ENCODE results near the gene ADD1. TPM values are rescaled to one million over a fixed set of nuclear protein-coding genes. Genes with fewer than 3 reads are reported as not detected.
A peak's percentile ranks its signal among the peaks of the same experiment; 100 is the strongest.

ADD1 gene
- total RNA-seq, 1 experiment from 2014 or later = 163 TPM

- H3K9me3 ChIP-seq (ENCODE audit: control insufficient read depth, low read depth, low read length) = no peaks in the 10 kb centered on the region
- no peak overlapping the region for H2AFZ ChIP-seq (ENCODE audit: low read length)
- Mint-ChIP-seq H3K4me3 (no peak overlapping the region), H3K27ac (peak overlapping the region; percentile 0 to 37 (median 19); a peak in 3 of 7 replicates), H3K27me3 (ENCODE audit: low read depth) (no peaks in the 10 kb centered on the region), H3K4me1 (no peaks in the 10 kb centered on the region), H3K9me3 (no peaks in the 10 kb centered on the region), H3K36me3 (ENCODE audit: insufficient read depth in 1 of 3, low read depth in 3 of 3) (peaks cover 14 to 45% (median 40%) of the 10 kb centered on the region in 3 experiments)
- H3T11ph ChIP-seq (ENCODE audit: low read length) = no peak overlapping the region
- no peak overlapping the region for H3K27ac ChIP-seq (ENCODE audit: insufficient read length, low read depth, low read length)
- no peaks in the 10 kb centered on the region for H3K4me1 ChIP-seq (ENCODE audit: insufficient read depth, low read length)
- H4K20me1 ChIP-seq (ENCODE audit: control insufficient read depth, insufficient read depth, insufficient read length) = no peaks in the 10 kb centered on the region
- no peak overlapping the region for H3K23ac ChIP-seq (ENCODE audit: insufficient read length, low read depth, low read length)
- H2BK15ac ChIP-seq (ENCODE audit: low read depth, low read length) = no peak overlapping the region
- H3K23me2 ChIP-seq (ENCODE audit: insufficient read length, low read depth, low read length, poor library complexity, severe bottlenecking) = no peaks in the 10 kb centered on the region
- H2BK20ac ChIP-seq (ENCODE audit: low read depth, low read length, poor library complexity, severe bottlenecking) = no peak overlapping the region
- no peak overlapping the region for H4K91ac ChIP-seq (ENCODE audit: insufficient read length, low read depth, low read length)
- no peak for DNase-seq
- no peak overlapping the region for H3K14ac ChIP-seq (ENCODE audit: insufficient read depth, low read length)
- no peak overlapping the region for H3K4ac ChIP-seq (ENCODE audit: low read depth, low read length)
- H4K8ac ChIP-seq (replicated peaks; ENCODE audit: insufficient read length, low read depth, low read length) = no peak overlapping the region
- H2BK5ac ChIP-seq (ENCODE audit: insufficient read length, low read length) = no peak overlapping the region
- no peak overlapping the region for H2AK5ac ChIP-seq (ENCODE audit: insufficient read length, low read length)
- no peak overlapping the region for H3K56ac ChIP-seq (ENCODE audit: insufficient read length, low read depth, low read length)
- no peaks in the 10 kb centered on the region for H3K79me1 ChIP-seq (ENCODE audit: insufficient read depth, low read depth, low read length, poor library complexity, severe bottlenecking)
- no peaks in the 10 kb centered on the region; the same call in 1 of the 2 replicates for H3K79me2 ChIP-seq (ENCODE audit: insufficient read depth, low read length)
- no CpG with 5 or more reads among the region's 5 CpGs for WGBS (ENCODE audit: extremely low coverage, insufficient read length, low lambda C conversion rate)
- no peak overlapping the region for H3K9ac ChIP-seq (ENCODE audit: extremely low read depth, insufficient read length, low read length)
- H3K27me3 ChIP-seq (ENCODE audit: insufficient read depth, low read length) = no peaks in the 10 kb centered on the region
- H2BK12ac ChIP-seq (ENCODE audit: insufficient read length, low read depth, low read length) = no peak overlapping the region
- no peak overlapping the region for H2BK120ac ChIP-seq (ENCODE audit: low read depth, low read length, poor library complexity, severe bottlenecking)
- TF ChIP-seq, protein P1, sequence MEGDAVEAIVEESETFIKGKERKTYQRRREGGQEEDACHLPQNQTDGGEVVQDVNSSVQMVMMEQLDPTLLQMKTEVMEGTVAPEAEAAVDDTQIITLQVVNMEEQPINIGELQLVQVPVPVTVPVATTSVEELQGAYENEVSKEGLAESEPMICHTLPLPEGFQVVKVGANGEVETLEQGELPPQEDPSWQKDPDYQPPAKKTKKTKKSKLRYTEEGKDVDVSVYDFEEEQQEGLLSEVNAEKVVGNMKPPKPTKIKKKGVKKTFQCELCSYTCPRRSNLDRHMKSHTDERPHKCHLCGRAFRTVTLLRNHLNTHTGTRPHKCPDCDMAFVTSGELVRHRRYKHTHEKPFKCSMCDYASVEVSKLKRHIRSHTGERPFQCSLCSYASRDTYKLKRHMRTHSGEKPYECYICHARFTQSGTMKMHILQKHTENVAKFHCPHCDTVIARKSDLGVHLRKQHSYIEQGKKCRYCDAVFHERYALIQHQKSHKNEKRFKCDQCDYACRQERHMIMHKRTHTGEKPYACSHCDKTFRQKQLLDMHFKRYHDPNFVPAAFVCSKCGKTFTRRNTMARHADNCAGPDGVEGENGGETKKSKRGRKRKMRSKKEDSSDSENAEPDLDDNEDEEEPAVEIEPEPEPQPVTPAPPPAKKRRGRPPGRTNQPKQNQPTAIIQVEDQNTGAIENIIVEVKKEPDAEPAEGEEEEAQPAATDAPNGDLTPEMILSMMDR (conservative IDR thresholded peaks at IDR 0.05) = no peak
- no peak overlapping the region for H3K18ac ChIP-seq (ENCODE audit: insufficient read length, low read depth, low read length)
- H3K4me2 ChIP-seq (ENCODE audit: insufficient read depth, insufficient read length, low read length) = no peak overlapping the region
- H4K5ac ChIP-seq (ENCODE audit: insufficient read length, low read depth, low read length) = no peak overlapping the region
Observed at GRCh38 chr4:2891294-2891693, 47.6 kb downstream of the ADD1 start.
